HG03571 (cell line): ENCODE results near the gene PRRG2.

Experiments used
- ATAC-seq: cut with Tn5 transposase; IDR thresholded peaks from one replicate; pipeline ENCODE4 v1.9.1; 2021; ENCODE audit not compliant: unreplicated experiment

Gene PRRG2

GRCh38 chr19:49556412-49557398 lies 24.4 kb upstream of the PRRG2 start:
- ATAC-seq: no peak

DNA sequence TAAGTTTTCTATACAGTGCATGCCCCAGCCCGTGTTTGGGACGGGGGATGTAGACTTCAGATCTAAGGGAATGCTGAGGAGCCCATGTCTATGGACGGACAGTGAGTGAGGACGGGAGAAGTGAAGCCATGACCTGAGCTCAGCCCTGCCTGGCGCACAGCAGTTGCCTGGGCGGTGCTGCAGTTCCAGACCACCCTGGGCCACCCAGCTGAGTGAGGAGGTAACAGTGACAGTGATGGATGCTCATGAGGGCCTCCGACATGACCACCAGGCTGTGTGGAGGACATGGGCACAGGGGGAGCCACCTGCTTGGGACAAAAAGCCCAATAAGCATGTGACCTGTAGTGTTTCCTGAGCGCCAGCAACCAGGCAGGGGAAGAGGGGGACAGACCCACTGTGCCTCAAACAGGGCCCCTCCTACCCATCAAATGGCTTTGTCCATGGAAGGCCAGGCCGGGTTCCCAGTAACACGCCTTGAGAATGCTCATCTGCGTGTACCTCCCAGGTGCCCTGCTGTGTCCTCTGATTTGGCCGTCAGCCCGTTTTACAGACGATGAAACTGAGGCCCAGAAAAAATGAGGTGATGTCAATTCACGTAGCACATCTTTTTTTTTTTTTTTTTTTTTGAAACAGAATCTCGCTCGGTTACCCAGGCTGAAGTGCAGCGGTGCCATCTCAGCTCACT lies 23.3 kb upstream of the PRRG2 start:
- no peak for ATAC-seq

DNA sequence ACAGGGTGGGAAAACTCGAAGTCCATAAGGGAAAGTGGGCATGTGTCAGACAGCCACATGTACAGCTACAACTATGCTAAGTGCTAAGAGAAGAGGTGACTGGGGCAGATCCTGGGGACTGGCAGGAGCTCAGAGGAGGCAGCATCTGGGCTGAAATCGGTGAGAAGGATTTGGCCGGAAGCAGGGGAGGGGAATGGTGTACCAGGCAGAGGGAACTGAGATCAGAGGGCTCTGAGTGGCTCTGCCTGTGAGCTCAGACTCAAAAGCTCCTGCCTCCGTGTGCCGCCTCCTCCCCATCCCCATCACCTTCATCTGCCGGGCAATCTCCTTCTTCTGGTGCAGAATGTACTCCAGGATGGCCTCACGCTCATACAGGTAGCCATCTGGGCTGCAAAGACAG lies 22.5 kb upstream of the PRRG2 start:
- no peak for ATAC-seq

- ATAC-seq: no peak
These were observed 21.7 kb upstream of the PRRG2 start for GRCh38 chr19:49559443-49559842.

DNA sequence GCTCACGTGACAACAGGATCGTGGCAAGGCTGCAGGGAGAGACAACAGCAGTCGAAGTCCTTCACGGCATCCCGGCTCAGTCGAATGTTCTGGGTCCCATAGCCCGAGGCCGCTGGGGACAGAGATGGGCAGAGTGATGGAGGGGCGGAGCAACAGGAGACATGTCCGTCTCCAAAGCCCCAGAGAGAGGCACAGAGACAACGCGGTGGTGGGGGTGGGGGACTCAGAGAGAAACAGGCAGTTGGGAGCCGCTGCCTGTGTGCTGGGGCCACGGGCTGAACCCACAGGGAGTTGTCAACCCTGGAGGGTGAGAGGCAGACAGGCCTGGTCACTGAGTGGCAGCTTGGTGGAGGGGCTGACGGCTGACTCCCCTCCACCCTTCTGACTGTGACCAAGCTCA lies 21.2 kb upstream of the PRRG2 start:
- ATAC-seq: no peak

DNA sequence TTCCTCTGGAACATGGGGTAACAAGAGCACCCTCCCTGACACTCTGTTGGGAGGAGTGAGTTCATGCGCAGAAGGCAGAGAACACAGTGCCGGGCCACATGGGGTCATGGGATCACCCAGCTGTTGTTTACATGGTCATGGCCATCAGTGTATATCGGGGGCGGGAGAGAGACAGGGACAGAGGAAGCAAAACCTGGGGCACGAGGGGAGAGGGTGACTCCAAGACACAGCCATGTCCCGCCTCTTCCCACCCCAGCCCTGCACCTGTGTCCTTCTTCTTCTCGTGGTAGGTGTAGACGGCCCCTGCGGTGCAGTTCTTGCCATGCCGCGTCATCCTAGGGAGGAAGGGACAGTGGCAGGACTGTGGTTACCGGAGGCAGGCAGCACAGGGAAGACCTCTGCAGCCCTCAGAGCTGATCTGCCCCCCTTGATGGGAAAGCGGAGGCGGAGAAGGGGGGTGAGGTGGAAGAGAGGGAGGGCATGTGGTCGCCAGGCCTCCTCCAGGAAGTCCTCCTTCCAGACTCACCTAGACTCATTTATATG lies 20.7 kb upstream of the PRRG2 start:
- ATAC-seq: no peak

DNA sequence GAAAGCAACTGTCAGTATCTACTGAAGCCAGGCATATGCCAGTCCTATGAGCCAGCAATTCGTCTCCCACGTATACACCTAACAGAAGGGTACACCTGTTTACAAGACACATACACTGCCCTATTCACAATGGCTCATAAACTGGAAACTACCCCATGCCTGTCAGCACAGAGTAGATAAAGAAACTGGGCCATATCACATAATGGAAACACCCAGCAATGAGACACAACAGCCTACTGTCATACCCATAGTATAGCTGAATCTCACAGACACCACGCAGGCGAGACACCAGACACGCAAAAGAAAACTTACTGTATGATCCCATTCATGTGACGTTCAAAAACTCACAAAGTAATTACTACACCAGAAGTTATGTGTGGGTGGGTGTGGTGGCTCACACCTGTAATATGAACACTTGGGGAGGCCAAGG lies 16.5 kb upstream of the PRRG2 start:
- no peak for ATAC-seq

DNA sequence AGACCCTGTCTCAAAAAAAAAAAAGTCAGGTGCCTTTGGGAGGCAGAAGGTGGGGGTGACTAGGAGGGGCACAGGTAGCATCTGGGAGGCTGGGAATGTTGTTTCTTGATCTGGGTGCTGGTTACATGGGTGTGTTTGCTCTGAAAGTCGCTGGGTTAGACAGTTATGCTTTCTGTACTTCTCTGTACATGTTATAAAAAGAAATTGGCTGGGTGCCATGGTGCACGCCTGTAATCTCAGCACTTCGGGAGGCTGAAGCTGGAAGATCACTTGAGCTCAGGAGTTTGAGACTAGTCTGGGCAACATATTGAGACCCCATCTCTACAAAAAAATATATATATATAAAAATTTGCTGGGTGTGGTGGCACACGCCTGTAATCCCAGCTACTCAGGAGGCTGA lies 15.9 kb upstream of the PRRG2 start:
- no peak for ATAC-seq

DNA sequence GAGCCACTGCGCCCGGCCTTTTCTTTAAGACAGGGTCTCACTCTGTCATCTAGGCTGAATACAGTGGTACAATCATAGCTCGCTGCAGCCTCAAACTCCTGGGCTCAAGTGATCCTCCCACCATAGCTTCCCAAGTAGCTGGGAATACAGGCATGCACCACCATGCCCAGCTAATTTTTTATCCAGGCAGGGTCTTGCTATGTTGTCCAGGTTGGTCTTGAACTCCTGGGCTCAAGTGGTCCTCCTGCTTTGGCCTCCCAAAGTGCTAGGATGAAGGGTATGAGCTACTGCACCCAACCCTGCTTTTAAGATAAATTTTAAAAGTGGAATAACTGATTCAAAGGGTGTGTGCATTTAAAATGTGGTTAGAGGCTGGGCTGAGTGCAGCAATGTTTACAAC lies 14.8 kb upstream of the PRRG2 start:
- ATAC-seq: no peak

DNA sequence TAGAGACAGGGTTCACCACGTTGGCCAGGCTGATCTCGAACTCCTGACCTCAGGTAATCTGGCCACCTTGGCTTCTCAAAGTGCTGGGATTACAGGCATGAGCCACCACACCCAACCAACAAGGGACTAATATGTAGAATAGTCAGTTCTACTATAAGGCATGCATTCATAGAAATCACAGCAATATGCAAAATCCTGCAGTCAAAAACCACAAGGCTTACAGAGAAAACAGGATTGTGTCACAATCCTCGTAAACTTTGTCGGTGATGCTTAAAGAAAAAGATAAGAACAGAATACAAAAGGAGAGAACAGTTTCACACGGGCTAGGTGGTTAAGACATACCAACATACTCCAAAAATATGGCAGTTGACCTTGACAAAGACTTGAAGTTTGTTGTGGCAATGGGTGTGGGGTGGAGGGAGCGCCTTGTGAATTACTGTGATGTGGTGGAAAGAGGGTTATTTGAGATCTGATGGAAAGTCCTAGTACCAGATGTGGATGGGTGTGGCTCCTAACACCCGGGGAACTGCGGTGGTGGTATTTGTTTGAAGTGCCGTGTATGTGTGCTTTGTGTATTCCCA lies 13.2 kb upstream of the PRRG2 start:
- ATAC-seq: no peak

- ATAC-seq: no peak
These were observed 10.8 kb upstream of the PRRG2 start for GRCh38 chr19:49570138-49570856.

DNA sequence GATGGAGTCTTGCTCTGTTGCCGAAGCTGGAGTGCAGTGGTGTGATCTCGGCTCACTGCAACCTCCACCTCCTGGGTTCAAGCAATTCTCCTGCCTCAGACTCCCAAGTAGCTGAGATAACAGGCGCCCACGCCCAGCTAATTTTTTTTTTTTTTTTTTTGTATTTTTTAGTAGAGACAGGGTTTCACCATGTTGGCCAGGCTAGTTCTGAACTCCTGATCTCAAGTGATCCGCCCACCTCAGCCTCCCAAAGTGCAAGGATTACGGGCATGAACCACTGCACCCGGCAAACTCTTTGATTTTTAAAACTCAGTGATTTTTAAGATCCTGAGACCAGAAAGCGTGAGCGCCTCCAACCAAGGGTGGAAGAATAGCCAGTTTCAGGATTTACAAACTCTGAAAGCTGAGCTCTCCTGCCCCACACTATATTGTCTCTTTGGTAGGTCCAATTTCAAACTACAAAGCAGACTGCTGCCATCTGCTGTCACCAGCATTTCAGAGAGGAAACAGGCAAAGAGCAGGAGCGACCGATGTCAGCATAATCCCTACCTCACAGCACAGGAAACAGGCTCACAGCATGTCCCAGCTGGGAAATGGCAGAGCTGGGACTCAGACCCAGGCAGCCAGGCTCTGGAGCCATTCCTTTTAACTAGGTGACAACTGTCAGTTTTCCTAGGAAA lies 10.0 kb upstream of the PRRG2 start:
- ATAC-seq: no peak

- ATAC-seq: no peak
These were observed 8.1 kb upstream of the PRRG2 start for GRCh38 chr19:49573009-49573408.

DNA sequence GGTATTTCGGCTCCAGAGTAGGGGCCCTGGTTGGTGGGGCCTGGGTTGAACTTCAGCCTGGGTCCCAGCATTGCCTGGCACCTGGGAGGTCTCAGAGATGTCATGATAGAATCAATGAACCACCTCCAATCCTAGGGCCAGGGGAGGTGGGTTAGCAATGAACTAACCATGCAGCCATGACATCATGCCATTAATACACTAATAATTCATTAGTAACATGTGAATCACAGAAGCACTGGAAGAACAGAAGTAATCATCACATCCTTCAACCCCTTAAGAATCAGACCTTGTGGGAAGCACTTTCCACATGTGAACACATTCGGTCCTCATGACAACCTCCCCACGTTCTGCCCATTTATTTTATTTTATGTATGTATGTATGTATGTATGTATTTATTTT lies 7.7 kb upstream of the PRRG2 start:
- no peak for ATAC-seq

DNA sequence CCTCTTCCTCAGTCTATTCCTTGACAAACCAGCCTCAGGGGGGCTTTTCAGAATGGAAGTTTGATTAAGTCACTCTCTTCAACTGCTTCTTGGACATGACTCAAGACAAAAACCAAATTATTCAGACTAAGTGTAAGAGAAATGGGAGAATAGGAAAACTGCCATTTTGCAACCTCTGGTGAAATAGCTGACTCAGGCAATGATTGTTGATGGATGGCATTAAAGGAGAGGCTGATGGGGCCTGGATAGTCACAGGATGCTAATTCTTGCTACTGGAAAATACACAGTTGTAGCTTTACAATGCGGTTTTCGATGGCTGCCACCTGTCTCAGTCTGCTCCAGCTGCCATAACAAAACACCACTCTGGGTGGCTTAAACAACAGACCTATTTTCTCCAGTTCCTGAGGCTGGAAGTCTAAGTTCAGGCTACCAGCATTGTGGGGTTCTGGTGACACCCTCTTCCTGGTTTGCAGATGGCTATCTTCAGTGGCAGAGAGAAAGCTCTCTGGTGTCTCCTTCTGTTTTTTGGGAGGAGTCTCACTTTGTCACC lies 6.8 kb upstream of the PRRG2 start:
- no peak for ATAC-seq

GRCh38 chr19:49579193-49579592 lies 1.9 kb upstream of the PRRG2 start:
- no peak for ATAC-seq

- ATAC-seq: no peak
These were observed 1.2 kb upstream of the PRRG2 start for GRCh38 chr19:49579947-49580263.

- ATAC-seq: no peak
These were observed 681 bp upstream of the PRRG2 start, which contains the start of gene NOSIP for GRCh38 chr19:49580264-49581006. NOSIP (minus strand) TSS chr19:49580556; CDS start chr19:49560691, 19,865 bp downstream.

GRCh38 chr19:49583239-49583638 lies 2.1 kb downstream of the PRRG2 start:
- no peak for ATAC-seq
